ENCODE data around the gene TRIM28. TPM values are rescaled to one million over a fixed set of nuclear protein-coding genes. Genes with fewer than 3 reads are reported as not detected.

Gene TRIM28
- polyA plus RNA-seq, 3 donors, result 16.2 to 234 (median 35.0) TPM

DNA sequence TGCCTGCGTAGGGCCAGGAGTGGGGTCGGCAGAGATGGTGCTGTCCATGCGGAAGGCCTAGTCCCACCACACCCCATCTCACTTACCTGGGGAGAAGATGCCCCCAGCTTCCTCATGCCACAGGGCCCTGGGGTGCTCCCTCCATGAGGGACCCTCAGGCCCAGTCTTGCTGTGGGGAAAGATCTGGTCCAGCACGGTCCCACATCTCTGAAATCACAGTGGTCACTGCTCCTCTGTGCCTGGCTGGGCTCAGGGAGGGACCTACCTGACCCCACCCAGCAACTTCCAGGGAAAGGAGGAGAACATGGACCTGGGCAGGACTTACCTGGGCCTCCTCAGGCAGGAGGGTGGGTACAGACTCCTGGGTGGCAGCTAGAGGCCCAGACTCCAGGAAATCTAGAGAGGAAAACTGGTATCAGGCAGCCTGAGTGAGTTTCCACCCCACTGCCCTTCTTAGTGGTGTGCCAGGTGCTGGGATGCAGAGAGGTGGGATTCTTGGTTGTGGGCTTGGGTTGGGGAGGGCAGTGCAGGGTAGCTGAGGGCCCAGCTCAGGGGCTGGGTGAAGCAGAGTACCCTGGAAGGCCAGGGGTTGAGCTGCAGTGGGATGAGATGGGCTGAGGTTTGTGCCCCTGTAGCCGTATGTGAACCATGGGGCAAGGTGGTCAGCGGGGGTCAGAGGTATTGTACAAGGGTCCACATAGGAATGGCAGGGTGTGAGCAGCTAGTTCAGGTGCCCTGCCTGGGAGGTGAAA is 25.5 kb downstream of the TRIM28 start:
- Mint-ChIP-seq H3K36me3 (peaks cover 19 to 46% of the 10 kb centered on the region in 2 donors), H3K27ac (no peak overlapping the region)

DNA sequence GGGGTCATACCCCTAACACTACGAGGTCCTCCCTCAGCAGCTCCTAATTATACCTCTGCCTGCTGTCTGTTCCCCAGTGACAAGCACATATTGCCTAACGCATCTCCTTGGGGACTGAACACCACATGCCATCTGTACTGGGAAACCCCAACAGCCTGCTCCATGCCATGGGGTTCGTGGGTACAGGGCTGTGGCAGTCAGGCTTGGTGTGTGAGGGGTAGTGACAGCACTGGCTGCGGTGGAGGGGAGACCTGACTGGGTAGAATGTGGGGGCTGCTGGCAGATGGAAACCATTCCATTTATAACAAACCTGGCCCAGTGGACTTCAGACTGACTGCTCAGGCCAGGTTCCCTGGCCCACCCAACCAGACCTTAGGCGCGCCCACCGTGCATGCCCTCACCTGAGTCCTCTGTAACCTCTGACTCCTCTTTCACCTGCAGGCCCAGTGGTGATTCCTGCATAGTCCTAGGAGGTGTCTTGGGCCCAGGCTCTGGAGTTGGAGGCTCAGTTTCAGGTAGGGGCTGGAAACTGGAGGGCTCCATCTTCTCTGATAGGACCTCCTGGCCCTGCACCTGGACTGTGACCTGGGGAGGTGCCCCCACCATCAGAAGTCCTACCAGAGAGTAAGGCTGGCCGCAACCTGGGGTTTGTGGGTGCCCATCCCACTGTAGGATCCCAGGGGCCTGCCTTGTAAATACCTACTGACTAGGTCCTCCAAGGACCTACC is 26.2 kb downstream of the TRIM28 start:
- Histone ChIP-seq H4K20me1 (ENCODE audit: insufficient read depth, low read length) (no peaks in the 10 kb centered on the region), H3K4me3 (replicated peaks in 1 of 3; ENCODE audit: low read depth in 2 of 3, low read length in 3 of 3) (no peak overlapping the region), H3K79me2 (ENCODE audit: insufficient read depth, low read length) (peaks cover 15% of the 10 kb centered on the region), H3K4me1 (ENCODE audit: control insufficient read depth in 1 of 2, insufficient read depth in 2 of 2, low read length in 2 of 2) (peaks cover 25 to 29% of the 10 kb centered on the region in 2 donors), H3K27ac (ENCODE audit: low read depth in 1 of 2, low read length in 2 of 2) (no peak overlapping the region), H2AFZ (ENCODE audit: insufficient read depth, low read depth, low read length, poor library complexity, severe bottlenecking) (no peak overlapping the region), H3K9ac (ENCODE audit: insufficient read depth, low read length, poor library complexity, severe bottlenecking) (no peak overlapping the region), H3K36me3 (replicated peaks in 1 of 2; ENCODE audit: control insufficient read depth in 1 of 2, insufficient read depth in 2 of 2, low read length in 2 of 2) (peaks cover 9 to 31% of the 10 kb centered on the region in 2 donors), H3K27me3 (ENCODE audit: control insufficient read depth in 2 of 2, insufficient read depth in 2 of 2, low read length in 2 of 2) (no peaks in the 10 kb centered on the region), H3K9me3 (replicated peaks in 1 of 2; ENCODE audit: control insufficient read depth in 1 of 2, insufficient read depth in 1 of 2, low read length in 2 of 2) (no peaks in the 10 kb centered on the region), H3K4me2 (replicated peaks; ENCODE audit: extremely low read depth, low read length, poor library complexity, severe bottlenecking) (no peak overlapping the region)
- Mint-ChIP-seq H3K9me3 (peaks cover 0 to 3% (median 0%) of the 10 kb centered on the region in 7 donors), H3K27me3 (ENCODE audit: low read depth in 3 of 3) (peaks cover 0 to 7% (median 0%) of the 10 kb centered on the region in 3 donors), H3K4me3 (no peak overlapping the region), H3K27ac (no peak overlapping the region), H3K4me1 (peaks cover 23% of the 10 kb centered on the region), H3K36me3 (peaks cover 18 to 46% of the 10 kb centered on the region in 2 donors)
- 100% methylated on average over 1 of the region's 8 CpGs for WGBS (ENCODE audit: insufficient coverage)
- TF ChIP-seq, protein P1, sequence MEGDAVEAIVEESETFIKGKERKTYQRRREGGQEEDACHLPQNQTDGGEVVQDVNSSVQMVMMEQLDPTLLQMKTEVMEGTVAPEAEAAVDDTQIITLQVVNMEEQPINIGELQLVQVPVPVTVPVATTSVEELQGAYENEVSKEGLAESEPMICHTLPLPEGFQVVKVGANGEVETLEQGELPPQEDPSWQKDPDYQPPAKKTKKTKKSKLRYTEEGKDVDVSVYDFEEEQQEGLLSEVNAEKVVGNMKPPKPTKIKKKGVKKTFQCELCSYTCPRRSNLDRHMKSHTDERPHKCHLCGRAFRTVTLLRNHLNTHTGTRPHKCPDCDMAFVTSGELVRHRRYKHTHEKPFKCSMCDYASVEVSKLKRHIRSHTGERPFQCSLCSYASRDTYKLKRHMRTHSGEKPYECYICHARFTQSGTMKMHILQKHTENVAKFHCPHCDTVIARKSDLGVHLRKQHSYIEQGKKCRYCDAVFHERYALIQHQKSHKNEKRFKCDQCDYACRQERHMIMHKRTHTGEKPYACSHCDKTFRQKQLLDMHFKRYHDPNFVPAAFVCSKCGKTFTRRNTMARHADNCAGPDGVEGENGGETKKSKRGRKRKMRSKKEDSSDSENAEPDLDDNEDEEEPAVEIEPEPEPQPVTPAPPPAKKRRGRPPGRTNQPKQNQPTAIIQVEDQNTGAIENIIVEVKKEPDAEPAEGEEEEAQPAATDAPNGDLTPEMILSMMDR (IDR thresholded peaks at IDR 0.05), result no peak
- intact Hi-C loops (cut with micrococcal nuclease), result no loop called here
- no peak for DNase-seq

More for the DNA sequence above, 25.5 kb downstream of the TRIM28 start:
- no peak for DNase-seq
- Histone ChIP-seq H3K27me3 (ENCODE audit: control insufficient read depth in 2 of 2, insufficient read depth in 2 of 2, low read length in 2 of 2) (peaks cover under 1 to 2% of the 10 kb centered on the region in 2 donors), H3K9me3 (replicated peaks in 1 of 2; ENCODE audit: control insufficient read depth in 1 of 2, insufficient read depth in 1 of 2, low read length in 2 of 2) (no peaks in the 10 kb centered on the region), H3K4me1 (ENCODE audit: control insufficient read depth in 1 of 2, insufficient read depth in 2 of 2, low read length in 2 of 2) (peaks cover 20 to 24% of the 10 kb centered on the region in 2 donors), H4K20me1 (ENCODE audit: insufficient read depth, low read length) (no peaks in the 10 kb centered on the region), H2AFZ (ENCODE audit: insufficient read depth, low read depth, low read length, poor library complexity, severe bottlenecking) (no peak overlapping the region), H3K9ac (ENCODE audit: insufficient read depth, low read length, poor library complexity, severe bottlenecking) (no peak overlapping the region), H3K4me3 (replicated peaks in 1 of 3; ENCODE audit: low read depth in 2 of 3, low read length in 3 of 3) (no peak overlapping the region), H3K79me2 (ENCODE audit: insufficient read depth, low read length) (peaks cover 15% of the 10 kb centered on the region), H3K4me2 (replicated peaks; ENCODE audit: extremely low read depth, low read length, poor library complexity, severe bottlenecking) (no peak overlapping the region), H3K27ac (ENCODE audit: low read depth in 1 of 2, low read length in 2 of 2) (no peak overlapping the region), H3K36me3 (replicated peaks in 1 of 2; ENCODE audit: control insufficient read depth in 1 of 2, insufficient read depth in 2 of 2, low read length in 2 of 2) (peaks cover 9 to 31% of the 10 kb centered on the region in 2 donors)
- WGBS (ENCODE audit: insufficient coverage), result 100% methylated on average over 1 of the region's 6 CpGs
- TF ChIP-seq, protein P1 (IDR thresholded peaks at IDR 0.05), result no peak
- intact Hi-C loops (cut with micrococcal nuclease), result no loop called here
- Mint-ChIP-seq H3K9me3 (peaks cover 0 to 3% (median 0%) of the 10 kb centered on the region in 7 donors), H3K4me1 (peaks cover 20% of the 10 kb centered on the region), H3K4me3 (no peak overlapping the region), H3K27me3 (ENCODE audit: low read depth in 3 of 3) (peaks cover 2 to 13% (median 3%) of the 10 kb centered on the region in 3 donors)
